ENCODE results near the gene SPRR4.

Gene SPRR4

DNA sequence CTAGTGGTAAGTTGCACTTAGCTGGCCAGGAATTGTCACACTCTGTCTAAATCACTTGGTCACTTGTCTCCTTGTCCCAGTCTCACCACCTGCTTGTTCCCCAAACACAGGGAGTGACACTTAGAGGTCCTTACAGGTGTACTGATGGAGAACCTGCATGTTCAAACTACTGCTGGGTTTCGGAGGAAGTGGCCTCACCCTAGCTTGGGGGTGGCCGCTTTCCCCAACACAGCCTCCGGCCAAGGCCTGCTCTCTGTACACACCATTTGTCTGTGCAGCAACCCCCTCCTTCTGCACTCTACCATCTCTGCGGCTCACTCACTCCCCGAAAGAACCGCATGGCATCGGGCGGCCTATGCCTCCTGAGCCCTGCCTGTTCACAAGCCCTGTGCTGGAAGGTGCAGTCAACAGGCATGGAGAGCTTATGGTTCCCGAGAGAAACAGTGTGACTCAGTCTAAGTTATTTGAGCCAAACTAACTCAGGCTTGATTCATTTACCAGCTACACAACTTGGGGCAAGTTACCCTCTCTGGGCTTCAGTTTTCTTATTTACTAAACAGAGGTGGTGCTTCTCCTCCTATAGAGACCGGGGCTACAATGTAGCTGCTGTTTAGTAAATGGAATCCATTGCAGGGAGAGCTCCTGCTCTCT lies 10.5 kb upstream of the SPRR4 start:
- H3K9ac ChIP-seq (ENCODE audit: low read length), result no peak overlapping the region
- peaks cover 40% of the 10 kb centered on the region for H3K27me3 ChIP-seq (ENCODE audit: low read depth, low read length)
- H3K4me3 ChIP-seq (ENCODE audit: low read length), result no peak overlapping the region
- H3K79me2 ChIP-seq (ENCODE audit: low read length), result no peaks in the 10 kb centered on the region
- TF ChIP-seq, protein P1, sequence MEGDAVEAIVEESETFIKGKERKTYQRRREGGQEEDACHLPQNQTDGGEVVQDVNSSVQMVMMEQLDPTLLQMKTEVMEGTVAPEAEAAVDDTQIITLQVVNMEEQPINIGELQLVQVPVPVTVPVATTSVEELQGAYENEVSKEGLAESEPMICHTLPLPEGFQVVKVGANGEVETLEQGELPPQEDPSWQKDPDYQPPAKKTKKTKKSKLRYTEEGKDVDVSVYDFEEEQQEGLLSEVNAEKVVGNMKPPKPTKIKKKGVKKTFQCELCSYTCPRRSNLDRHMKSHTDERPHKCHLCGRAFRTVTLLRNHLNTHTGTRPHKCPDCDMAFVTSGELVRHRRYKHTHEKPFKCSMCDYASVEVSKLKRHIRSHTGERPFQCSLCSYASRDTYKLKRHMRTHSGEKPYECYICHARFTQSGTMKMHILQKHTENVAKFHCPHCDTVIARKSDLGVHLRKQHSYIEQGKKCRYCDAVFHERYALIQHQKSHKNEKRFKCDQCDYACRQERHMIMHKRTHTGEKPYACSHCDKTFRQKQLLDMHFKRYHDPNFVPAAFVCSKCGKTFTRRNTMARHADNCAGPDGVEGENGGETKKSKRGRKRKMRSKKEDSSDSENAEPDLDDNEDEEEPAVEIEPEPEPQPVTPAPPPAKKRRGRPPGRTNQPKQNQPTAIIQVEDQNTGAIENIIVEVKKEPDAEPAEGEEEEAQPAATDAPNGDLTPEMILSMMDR (IDR thresholded peaks at IDR 0.05; ENCODE audit: low read depth, low read length), result no peak
- TF ChIP-seq EZH2phosphoT487 (IDR thresholded peaks at IDR 0.05; ENCODE audit: low read depth), result no peak
- H3K4me2 ChIP-seq (ENCODE audit: low read length), result no peak overlapping the region
- H3K9me3 ChIP-seq (ENCODE audit: insufficient read depth, low read length), result no peaks in the 10 kb centered on the region
- no peaks in the 10 kb centered on the region for H4K20me1 ChIP-seq (ENCODE audit: insufficient read depth, low read length)
- H2AFZ ChIP-seq (ENCODE audit: low read depth, low read length), result no peak overlapping the region
- H3K27ac ChIP-seq (ENCODE audit: low read length), result no peak overlapping the region
- no peaks in the 10 kb centered on the region for H3K36me3 ChIP-seq (replicated peaks; ENCODE audit: low read depth, low read length)
- peaks cover 7% of the 10 kb centered on the region for H3K4me1 ChIP-seq (ENCODE audit: low read length)

- Histone ChIP-seq H3K27ac (ENCODE audit: low read length) (no peak overlapping the region), H3K36me3 (replicated peaks; ENCODE audit: low read depth, low read length) (no peaks in the 10 kb centered on the region), H3K4me1 (ENCODE audit: low read length) (peaks cover 7% of the 10 kb centered on the region), H3K4me2 (ENCODE audit: low read length) (peak overlapping the region; percentile 37), H3K9ac (ENCODE audit: low read length) (no peak overlapping the region), H2AFZ (ENCODE audit: low read depth, low read length) (peak overlapping the region; percentile 45; the same call in 1 of the 2 replicates), H4K20me1 (ENCODE audit: insufficient read depth, low read length) (no peaks in the 10 kb centered on the region), H3K4me3 (ENCODE audit: low read length) (no peak overlapping the region), H3K9me3 (ENCODE audit: insufficient read depth, low read length) (no peaks in the 10 kb centered on the region), H3K27me3 (ENCODE audit: low read depth, low read length) (peaks cover 45% of the 10 kb centered on the region), H3K79me2 (ENCODE audit: low read length) (no peaks in the 10 kb centered on the region)
- TF ChIP-seq EZH2phosphoT487 (IDR thresholded peaks at IDR 0.05; ENCODE audit: low read depth), result no peak
- TF ChIP-seq, protein P1 (IDR thresholded peaks at IDR 0.05; ENCODE audit: low read depth, low read length), result peak; percentile 83
Measured at GRCh38 chr1:152960452-152961044, 9.9 kb upstream of the SPRR4 start.

- H3K9ac ChIP-seq (ENCODE audit: low read length), result no peak overlapping the region
- peaks cover 12% of the 10 kb centered on the region for H3K4me1 ChIP-seq (ENCODE audit: low read length)
- TF ChIP-seq, protein P1 (IDR thresholded peaks at IDR 0.05; ENCODE audit: low read depth, low read length), result no peak
- TF ChIP-seq EZH2phosphoT487 (IDR thresholded peaks at IDR 0.05; ENCODE audit: low read depth), result no peak
- no peaks in the 10 kb centered on the region for H3K36me3 ChIP-seq (replicated peaks; ENCODE audit: low read depth, low read length)
- no peak overlapping the region for H3K27ac ChIP-seq (ENCODE audit: low read length)
- no peak overlapping the region for H3K4me3 ChIP-seq (ENCODE audit: low read length)
- no peaks in the 10 kb centered on the region for H3K9me3 ChIP-seq (ENCODE audit: insufficient read depth, low read length)
- no peaks in the 10 kb centered on the region for H3K79me2 ChIP-seq (ENCODE audit: low read length)
- peak overlapping the region; percentile 37 for H3K4me2 ChIP-seq (ENCODE audit: low read length)
- peak overlapping the region; percentile 45 for H2AFZ ChIP-seq (ENCODE audit: low read depth, low read length)
- H4K20me1 ChIP-seq (ENCODE audit: insufficient read depth, low read length), result no peaks in the 10 kb centered on the region
- H3K27me3 ChIP-seq (ENCODE audit: low read depth, low read length), result peaks cover 53% of the 10 kb centered on the region
Measured at GRCh38 chr1:152961226-152961891, 9.1 kb upstream of the SPRR4 start.

GRCh38 chr1:152962876-152963415 lies 7.5 kb upstream of the SPRR4 start:
- Histone ChIP-seq H2AFZ (ENCODE audit: low read depth, low read length) (no peak overlapping the region), H3K4me2 (ENCODE audit: low read length) (no peak overlapping the region), H3K9me3 (ENCODE audit: insufficient read depth, low read length) (no peaks in the 10 kb centered on the region), H3K9ac (ENCODE audit: low read length) (no peak overlapping the region), H3K36me3 (replicated peaks; ENCODE audit: low read depth, low read length) (no peaks in the 10 kb centered on the region), H4K20me1 (ENCODE audit: insufficient read depth, low read length) (no peaks in the 10 kb centered on the region), H3K27me3 (ENCODE audit: low read depth, low read length) (peaks cover 48% of the 10 kb centered on the region), H3K4me3 (ENCODE audit: low read length) (no peak overlapping the region), H3K4me1 (ENCODE audit: low read length) (peaks cover 27% of the 10 kb centered on the region), H3K79me2 (ENCODE audit: low read length) (no peaks in the 10 kb centered on the region), H3K27ac (ENCODE audit: low read length) (no peak overlapping the region)
- TF ChIP-seq, protein P1 (IDR thresholded peaks at IDR 0.05; ENCODE audit: low read depth, low read length), result no peak
- no peak for TF ChIP-seq EZH2phosphoT487 (IDR thresholded peaks at IDR 0.05; ENCODE audit: low read depth)
